ELR (cell line): ENCODE measurements around the gene PCBD1.
"Not testable (repeated sequence)": the region's sequence is repeated elsewhere in the genome, so short reads cannot be mapped to it uniquely, and the experiment has no call there.

Experiments used
- DNase-seq: peaks from one replicate; pipeline ENCODE4 v3.0.0-alpha.2; 2015; ENCODE audit warnings: low read depth

Gene PCBD1

GRCh38 chr10:70863470-70864160, 24.8 kb downstream of the PCBD1 start:
- DNase-seq, result no peak

DNA sequence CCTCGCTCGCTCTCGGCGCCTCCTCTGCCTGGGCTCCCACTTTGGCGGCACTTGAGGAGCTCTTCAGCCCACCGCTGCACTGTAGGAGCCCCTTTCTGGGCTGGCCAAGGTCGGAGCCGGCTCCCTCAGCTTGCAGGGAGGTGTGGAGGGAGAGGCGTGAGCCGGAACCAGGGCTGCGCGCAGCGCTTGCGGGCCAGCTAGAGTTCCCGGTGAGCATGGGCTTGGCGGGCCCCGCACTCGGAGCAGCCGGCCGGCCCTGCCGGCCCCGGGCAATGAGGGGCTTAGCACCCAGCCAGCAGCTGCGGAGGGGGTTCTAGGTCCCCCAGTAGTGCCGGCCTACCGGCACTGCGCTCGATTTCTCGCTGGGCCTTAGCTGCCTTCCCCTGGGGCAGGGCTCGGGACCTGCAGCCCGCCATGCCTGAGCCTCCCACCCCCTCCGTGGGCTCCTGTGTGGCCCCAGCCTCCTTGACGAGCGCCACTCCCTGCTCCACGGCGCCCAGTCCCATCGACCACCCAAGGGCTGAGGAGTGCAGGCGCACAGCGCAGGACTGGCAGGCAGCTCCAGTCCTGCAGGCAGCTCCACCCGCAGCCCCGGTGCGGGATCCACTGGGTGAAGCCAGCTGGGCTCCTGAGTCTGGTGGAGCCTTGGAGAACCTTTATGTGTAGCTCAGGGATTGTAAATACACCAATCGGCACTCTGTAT, 26.7 kb downstream of the PCBD1 start:
- DNase-seq, result not testable (repeated sequence)

- no peak for DNase-seq
Measured at GRCh38 chr10:70858759-70859158, 29.6 kb downstream of the PCBD1 start.

GRCh38 chr10:70856454-70856853, 31.9 kb downstream of the PCBD1 start:
- DNase-seq, result no peak

DNA sequence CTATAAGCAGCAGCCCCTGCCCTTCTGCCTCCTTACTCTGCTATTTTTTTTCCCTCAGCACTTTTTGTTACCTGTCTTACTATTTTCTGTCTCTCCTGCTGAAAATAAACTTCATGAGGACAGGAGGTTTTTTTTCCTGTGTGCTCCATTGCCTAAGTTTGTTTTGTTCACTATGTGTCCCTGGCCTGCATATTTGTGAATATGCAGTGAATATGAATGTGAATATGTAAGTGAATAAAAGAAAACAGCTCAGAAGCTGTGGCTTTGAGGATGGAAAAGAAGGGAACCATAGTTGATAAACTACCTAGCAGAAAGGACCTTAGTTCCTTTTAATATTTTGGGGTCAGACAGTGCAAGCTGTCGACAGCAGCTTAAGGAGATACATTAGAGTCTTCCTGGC, 34.9 kb downstream of the PCBD1 start:
- no peak for DNase-seq

DNA sequence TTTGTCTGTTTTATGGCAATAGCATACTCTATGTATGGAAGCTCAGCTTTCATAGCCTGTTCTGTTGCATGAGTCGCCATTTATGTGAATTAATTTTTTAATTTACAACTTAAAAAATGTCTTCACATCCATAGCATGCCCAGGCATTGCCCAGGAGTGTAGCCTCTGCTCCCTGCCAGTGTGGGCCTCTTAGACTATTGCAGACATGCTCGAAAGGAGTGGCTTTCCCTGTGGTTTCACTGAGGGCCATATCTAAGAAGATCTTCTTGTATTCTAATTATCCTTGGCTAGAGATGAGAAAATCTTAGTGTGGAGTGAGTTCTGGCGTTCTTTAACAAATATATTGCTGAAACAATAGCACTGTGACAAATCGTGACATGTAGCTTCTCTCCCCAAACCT, 35.3 kb downstream of the PCBD1 start:
- no peak for DNase-seq

GRCh38 chr10:70851597-70852475, 36.5 kb downstream of the PCBD1 start:
- no peak for DNase-seq

GRCh38 chr10:70850097-70850496, 38.3 kb downstream of the PCBD1 start:
- DNase-seq, result no peak

GRCh38 chr10:70849582-70850016, 38.8 kb downstream of the PCBD1 start:
- DNase-seq, result peak; percentile 86

DNA sequence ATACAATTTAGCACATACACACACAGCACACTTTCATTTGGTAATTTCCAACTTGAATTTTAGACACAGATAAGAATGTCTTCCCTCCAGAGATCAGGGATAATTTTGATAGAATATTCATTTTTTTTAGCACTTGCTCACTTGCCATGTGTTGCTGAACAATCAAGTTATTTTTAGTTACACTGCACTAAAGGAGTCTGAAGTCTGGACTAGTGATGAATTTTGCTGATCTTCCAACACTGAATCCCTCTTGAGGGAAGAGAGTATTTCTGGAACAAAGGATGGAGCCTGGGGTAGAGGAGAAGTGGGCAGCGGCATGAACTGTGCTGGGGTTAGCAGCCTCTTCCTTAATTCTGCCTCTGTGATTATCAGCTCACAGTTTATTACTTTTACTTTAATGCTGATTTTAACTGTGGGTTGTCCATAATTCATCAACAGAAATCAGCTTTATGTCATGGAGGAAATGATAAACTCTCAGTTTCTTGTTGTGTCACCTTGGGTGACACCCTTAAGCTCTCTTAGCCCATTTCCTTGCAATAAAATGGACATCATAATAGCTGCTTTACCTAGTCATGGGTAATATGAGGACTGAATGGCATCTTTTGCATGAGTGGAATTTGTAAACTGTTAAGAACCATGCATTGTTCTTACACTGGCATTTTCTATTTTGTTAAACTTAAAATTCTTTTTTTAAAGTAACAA, 40.6 kb downstream of the PCBD1 start:
- DNase-seq, result no peak

DNA sequence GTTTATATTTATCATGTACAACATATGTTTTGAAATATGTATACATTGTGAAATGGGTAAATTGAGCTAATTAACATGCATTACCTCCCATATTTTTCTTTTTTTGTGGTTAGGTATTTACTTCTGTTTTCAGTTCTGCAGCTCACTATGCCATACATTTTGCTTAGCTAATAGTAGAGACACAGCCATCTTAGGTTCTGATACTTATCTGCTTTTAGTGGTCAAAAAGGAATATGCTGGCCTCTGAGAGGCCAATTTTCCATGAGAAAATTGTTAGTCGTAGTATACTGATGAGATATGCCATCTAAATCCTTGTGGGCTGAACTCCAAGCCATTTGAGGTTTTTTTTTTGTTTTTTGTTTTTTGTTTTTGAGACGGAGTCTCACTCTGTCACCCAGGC, 41.6 kb downstream of the PCBD1 start:
- no peak for DNase-seq

GRCh38 chr10:70845816-70846215, 42.5 kb downstream of the PCBD1 start:
- DNase-seq, result no peak

GRCh38 chr10:70845256-70845655, 43.1 kb downstream of the PCBD1 start:
- DNase-seq, result peak; percentile 33

DNA sequence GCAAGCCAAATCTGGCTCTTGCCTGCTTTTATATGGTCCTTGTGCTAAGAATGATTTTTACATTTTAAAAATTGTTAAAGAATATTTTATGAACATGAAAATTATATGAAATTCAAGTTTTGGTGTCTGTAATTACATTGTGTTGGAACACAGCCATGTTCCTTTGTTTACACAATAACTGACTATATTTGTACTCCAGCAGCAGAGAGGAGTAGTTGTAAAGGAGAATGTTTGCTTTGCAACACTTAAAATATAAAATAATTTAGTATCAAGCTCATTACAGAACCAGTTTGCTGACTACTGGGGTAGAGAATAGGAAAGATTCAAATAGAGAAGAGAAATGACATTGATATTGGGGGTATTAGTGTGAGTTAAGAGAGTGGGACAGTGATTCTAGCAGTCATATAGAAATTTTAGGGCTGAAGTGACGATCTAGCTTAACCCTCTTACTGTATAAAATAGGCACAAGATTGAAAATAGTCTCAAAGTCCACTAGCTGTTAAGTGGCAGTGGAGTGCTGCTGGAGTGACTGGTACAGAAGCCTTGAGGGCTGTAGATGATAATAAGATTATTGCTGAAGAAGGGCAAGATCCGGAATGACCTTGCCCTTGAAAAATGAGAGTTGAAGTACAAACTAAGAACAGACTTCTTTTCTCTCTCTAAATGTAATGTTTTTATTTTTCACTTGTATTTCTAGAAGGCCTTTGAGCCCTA, 44.4 kb downstream of the PCBD1 start:
- DNase-seq, result no peak

- no peak for DNase-seq
Measured at GRCh38 chr10:70843333-70843732, 45.0 kb downstream of the PCBD1 start.

- no peak for DNase-seq
Measured at GRCh38 chr10:70840836-70841235, 47.5 kb downstream of the PCBD1 start.

DNA sequence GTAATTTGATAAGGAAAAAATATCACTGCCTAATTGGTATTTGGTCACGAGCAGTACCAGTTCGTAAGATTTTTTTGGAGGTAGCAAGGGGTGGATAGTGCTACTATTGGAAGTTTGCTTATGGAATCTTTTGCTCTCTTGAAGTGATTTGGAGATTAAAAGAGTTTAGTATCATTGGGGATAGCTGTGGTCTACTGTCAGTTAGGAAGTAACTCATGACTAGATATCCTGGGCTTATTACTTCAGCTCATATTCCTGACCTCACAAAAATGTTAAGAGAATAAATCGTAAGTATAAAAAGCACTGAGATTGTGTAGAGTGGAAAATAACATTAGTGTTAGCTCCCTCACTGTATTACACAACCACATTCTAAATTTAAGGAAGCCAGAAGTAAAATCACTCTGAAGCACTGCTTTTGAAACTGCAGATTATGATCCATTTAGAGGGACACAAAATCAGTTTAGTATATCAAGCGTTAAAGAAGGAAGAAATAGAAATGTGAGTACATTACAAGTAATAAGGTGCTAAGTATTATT, 50.0 kb downstream of the PCBD1 start:
- no peak for DNase-seq

GRCh38 chr10:70837660-70838059, 50.7 kb downstream of the PCBD1 start:
- DNase-seq, result no peak

DNA sequence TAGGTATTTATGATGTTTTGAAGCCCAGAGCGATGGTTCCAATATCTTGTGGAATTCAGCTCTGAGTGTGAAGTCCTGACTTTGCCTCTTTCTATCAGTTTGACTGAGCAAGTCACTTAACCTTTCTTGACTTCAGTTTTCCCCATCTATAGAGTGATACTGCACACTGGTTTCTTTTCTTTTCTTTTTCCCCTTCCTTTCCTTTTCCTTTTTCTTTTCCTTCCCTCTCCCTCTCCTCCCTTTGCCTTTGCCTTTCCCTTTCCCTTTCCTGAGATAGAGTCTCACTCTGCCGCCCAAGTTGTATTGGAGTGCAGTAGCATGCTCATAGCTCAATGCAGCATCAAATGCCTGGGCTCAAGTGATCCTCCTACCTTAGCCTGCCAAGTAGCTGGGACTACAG, 52.0 kb downstream of the PCBD1 start:
- no peak for DNase-seq

- no peak for DNase-seq
Measured at GRCh38 chr10:70834441-70835151, 53.8 kb downstream of the PCBD1 start.

GRCh38 chr10:70834021-70834420, 54.3 kb downstream of the PCBD1 start:
- no peak for DNase-seq
